SJSA1 (cell line): ENCODE data around the gene PRIMA1. TPM values are rescaled to one million over a fixed set of nuclear protein-coding genes. Genes with fewer than 3 reads are reported as not detected.

Experiments used
- DNase-seq, 2 experiments: peaks; one replicate each; pipeline ENCODE4 v3.0.0-alpha.2; 2015 to 2020; ENCODE audit warnings: low spot score in 2 of 2, low read depth in 1 of 2
- H3K27ac ChIP-seq: fragments of 250-450 bp; sonication (Bioruptor Pico); 2 replicates; pipeline ENCODE4 v1.5.1; 2020; ENCODE audit warnings: mild to moderate bottlenecking, moderate library complexity
- H3K27me3 ChIP-seq: fragments of 250-450 bp; sonication (Bioruptor Pico); replicated peaks from 2 replicates; pipeline ENCODE4 v1.5.1; 2020; ENCODE audit warnings: mild to moderate bottlenecking, moderate library complexity
- H3K36me3 ChIP-seq: fragments of 250-450 bp; sonication (Bioruptor Pico); 2 replicates; pipeline ENCODE4 v1.5.1; 2020; ENCODE audit warnings: mild to moderate bottlenecking
- H3K4me1 ChIP-seq: fragments of 250-450 bp; sonication (Bioruptor Pico); replicated peaks from 2 replicates; pipeline ENCODE4 v1.6.1; 2021; ENCODE audit warnings: mild to moderate bottlenecking
- H3K4me3 ChIP-seq: fragments of 250-450 bp; sonication (Bioruptor Pico); 2 replicates; pipeline ENCODE4 v1.5.1; 2020; ENCODE audit warnings: mild to moderate bottlenecking
- H3K9me3 ChIP-seq: fragments of 250-450 bp; sonication (Bioruptor Pico); replicated peaks from 2 replicates; pipeline ENCODE4 v1.5.1; 2020; ENCODE audit warnings: mild to moderate bottlenecking
- total RNA-seq: library from RNA; depleted of rRNA; stranded (reverse); fragments of >200 nt; shearing (Covaris generic); gene quantifications from 2 replicates; pipeline ENCODE4 v1.2.3, GENCODE V29; 2014

The PRIMA1 gene
- total RNA-seq, 1 experiment from 2014 or later: not detected

DNA sequence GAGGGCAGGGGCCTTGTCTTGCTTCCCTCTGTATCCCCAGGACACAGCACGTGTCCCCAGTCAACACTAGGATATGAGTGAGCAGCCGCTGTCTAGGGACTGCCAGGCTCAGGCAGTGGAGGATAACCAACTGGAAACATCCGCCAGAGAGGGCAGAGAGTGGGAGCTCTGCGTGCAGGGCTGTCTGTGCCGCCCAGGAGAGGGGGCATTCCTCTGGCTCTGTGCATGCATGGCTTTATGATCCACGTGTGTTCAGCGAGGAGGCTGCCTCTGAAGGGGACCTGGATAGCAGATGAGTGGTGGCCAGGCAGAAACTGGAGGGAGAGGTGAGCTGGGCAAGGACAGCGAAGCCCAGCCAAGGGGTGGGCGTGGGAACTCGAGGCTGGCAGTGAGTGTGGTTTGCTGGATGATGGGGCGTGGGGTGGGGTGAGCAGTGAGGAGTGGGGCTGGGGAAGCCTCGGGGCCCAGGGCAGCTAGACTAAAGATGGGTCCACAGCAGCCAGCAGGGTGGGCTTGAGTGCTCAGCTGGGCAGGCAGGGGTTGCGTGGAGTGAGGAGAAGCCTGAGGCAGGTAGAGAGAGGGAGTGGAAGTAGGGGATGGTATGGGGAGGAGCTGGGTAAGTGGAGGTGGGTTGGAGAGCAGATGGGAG is 72.9 kb downstream of the PRIMA1 start:
- Histone ChIP-seq H3K4me3 (no peak overlapping the region), H3K36me3 (no peaks in the 10 kb centered on the region), H3K27ac (no peak overlapping the region), H3K4me1 (no peaks in the 10 kb centered on the region), H3K9me3 (no peaks in the 10 kb centered on the region), H3K27me3 (no peaks in the 10 kb centered on the region)
- no peak for DNase-seq

DNA sequence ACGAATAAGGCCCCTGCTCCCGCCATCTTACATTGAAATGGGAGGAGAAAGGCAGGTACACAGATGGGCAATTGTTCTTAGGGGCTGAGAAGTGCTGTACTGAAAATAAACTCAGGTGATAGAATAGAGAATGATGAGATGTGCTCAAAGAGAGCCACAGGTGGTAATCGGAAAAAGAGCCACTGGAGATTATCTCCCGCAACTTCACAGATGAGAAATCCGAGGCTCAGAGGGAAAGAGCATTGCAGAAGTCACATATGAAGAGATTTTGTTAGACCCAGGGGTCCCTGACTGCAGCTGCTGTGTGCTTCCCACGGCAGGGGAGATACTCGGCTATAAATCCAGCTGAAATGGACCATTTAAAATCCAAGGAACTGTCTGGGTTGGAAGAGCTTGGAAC is 73.7 kb downstream of the PRIMA1 start:
- H3K4me1 ChIP-seq: no peaks in the 10 kb centered on the region
- no peak for DNase-seq

GRCh38 chr14:93713726-93714405 is 74.4 kb downstream of the PRIMA1 start:
- no peak overlapping the region for H3K27ac ChIP-seq
- H3K9me3 ChIP-seq: no peaks in the 10 kb centered on the region
- H3K4me3 ChIP-seq: no peak overlapping the region
- no peaks in the 10 kb centered on the region for H3K4me1 ChIP-seq
- no peaks in the 10 kb centered on the region for H3K27me3 ChIP-seq
- peak in 1 of 2 experiments; percentile 31 for DNase-seq
- no peaks in the 10 kb centered on the region for H3K36me3 ChIP-seq

More for the DNA sequence above, 73.7 kb downstream of the PRIMA1 start:
- H3K36me3 ChIP-seq: no peaks in the 10 kb centered on the region
- H3K4me3 ChIP-seq: no peak overlapping the region
- no peaks in the 10 kb centered on the region for H3K9me3 ChIP-seq
- no peaks in the 10 kb centered on the region for H3K27me3 ChIP-seq
- H3K27ac ChIP-seq: no peak overlapping the region

GRCh38 chr14:93712838-93713724 is 75.2 kb downstream of the PRIMA1 start:
- Histone ChIP-seq H3K4me3 (no peak overlapping the region), H3K9me3 (no peaks in the 10 kb centered on the region), H3K27ac (no peak overlapping the region), H3K4me1 (no peaks in the 10 kb centered on the region), H3K36me3 (no peaks in the 10 kb centered on the region), H3K27me3 (no peaks in the 10 kb centered on the region)
- peak in 1 of 2 experiments; percentile 18 for DNase-seq

DNA sequence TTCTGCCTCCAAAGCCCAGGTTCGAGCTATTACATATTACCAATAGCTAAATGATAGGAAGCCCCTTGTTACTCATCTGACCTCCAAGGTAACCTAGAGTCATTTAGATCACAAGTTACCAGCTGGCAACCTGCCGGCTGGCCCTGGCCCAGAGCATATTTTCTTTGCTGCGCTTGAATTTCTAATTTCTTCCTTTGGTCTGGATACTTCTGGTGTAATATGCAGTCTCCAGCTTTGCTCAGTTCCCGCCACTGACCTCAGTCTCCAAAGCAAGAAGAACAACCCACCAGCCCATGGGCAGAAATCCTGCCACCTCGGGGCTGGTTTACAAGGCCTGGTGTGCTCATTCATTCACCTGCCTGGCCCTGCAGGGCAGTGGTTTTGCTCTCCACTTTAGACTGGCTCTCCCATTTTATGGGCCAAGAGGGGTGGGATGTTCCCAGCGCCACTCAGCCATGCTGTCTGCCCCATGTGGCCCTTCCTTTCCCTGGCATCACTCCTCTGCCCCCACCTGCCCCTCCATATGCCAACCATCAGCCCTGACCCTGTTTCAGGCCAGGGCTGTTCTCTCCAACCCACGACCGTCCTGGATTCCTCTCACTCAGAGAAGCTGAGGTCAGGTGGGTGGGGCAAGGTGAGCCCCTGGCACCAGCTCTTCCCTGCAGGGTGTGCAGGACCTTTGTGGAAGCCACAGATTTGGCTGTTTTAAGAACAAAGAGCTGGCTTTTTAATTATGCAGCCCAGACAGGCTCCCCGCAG is 76.0 kb downstream of the PRIMA1 start:
- no peaks in the 10 kb centered on the region for H3K36me3 ChIP-seq
- no peaks in the 10 kb centered on the region for H3K9me3 ChIP-seq
- DNase-seq: peak in 1 of 2 experiments; percentile 18
- H3K27me3 ChIP-seq: peaks cover 6% of the 10 kb centered on the region
- H3K4me1 ChIP-seq: no peaks in the 10 kb centered on the region
- H3K4me3 ChIP-seq: no peak overlapping the region
- H3K27ac ChIP-seq: no peak overlapping the region

GRCh38 chr14:93709249-93709648 is 79.0 kb downstream of the PRIMA1 start:
- no peaks in the 10 kb centered on the region for H3K4me1 ChIP-seq
- H3K4me3 ChIP-seq: no peak overlapping the region
- no peak overlapping the region for H3K27ac ChIP-seq
- peaks cover 18% of the 10 kb centered on the region for H3K27me3 ChIP-seq
- no peak for DNase-seq
- H3K9me3 ChIP-seq: no peaks in the 10 kb centered on the region
- H3K36me3 ChIP-seq: no peaks in the 10 kb centered on the region

DNA sequence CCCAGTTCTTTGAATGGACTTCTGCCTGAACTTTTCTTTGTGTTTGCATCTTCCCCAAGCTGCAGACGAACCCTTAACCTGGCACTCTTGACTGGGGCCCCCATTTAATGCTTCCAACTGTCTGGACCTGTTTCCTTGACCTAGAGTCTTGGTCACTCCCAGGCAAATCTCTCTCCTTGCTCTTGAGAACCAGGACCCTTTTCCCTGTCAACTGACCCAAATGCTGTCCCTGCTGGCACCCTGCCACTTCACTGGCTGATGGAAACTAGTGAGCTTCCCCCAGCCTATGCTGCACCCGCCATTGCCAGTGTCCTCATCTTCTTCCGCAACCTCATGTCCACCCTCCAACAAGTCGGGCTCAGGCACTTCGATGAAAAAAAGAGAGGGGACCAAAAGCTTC is 79.5 kb downstream of the PRIMA1 start:
- Histone ChIP-seq H3K27ac (no peak overlapping the region), H3K27me3 (peaks cover 18% of the 10 kb centered on the region), H3K4me1 (no peaks in the 10 kb centered on the region), H3K4me3 (no peak overlapping the region), H3K36me3 (no peaks in the 10 kb centered on the region), H3K9me3 (no peaks in the 10 kb centered on the region)
- no peak for DNase-seq

DNA sequence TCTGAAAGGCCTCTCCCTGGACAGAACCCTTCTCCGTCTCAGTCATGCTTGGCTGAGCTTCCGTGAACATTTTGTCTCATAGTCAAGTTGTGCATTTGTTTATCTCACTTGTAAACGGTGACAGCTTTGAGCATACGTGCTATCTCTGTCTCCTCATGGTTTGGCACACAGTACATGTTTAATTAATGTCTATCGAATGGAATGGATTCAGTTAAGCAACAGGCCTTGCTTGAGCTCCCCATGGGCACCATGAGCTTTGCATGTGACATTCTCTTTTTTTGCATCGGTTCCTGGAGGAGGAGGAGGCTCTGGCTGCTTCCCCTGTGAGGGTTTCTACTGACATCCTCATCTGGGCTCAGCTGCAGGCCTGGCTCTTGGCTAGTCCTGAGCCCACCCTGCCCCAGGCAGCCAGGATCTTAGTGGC is 80.0 kb downstream of the PRIMA1 start:
- H3K4me1 ChIP-seq: no peaks in the 10 kb centered on the region
- H3K27me3 ChIP-seq: peaks cover 18% of the 10 kb centered on the region
- no peak overlapping the region for H3K27ac ChIP-seq
- no peaks in the 10 kb centered on the region for H3K36me3 ChIP-seq
- H3K9me3 ChIP-seq: no peaks in the 10 kb centered on the region
- no peak for DNase-seq
- no peak overlapping the region for H3K4me3 ChIP-seq

DNA sequence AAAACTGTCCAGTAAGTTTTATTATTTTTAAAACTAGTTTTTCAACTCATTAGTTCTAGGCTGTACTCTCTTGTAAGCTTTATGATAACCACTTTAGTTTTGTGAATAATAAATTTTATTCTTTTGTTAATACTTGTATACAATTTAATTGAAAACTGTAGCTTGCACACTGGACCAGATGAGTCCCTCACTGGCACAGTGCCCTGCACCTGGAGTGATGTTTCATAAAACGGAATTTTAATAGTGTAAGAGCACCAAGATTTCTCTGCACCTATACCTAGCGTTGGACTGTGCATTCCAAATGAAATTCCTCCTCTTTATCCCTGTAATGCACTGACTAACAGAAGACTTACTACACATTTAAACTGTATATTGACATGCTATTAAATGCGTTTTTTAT is 80.8 kb downstream of the PRIMA1 start:
- Histone ChIP-seq H3K4me3 (no peak overlapping the region), H3K4me1 (no peaks in the 10 kb centered on the region), H3K9me3 (no peaks in the 10 kb centered on the region), H3K36me3 (no peaks in the 10 kb centered on the region), H3K27ac (no peak overlapping the region), H3K27me3 (peaks cover 18% of the 10 kb centered on the region)
- no peak for DNase-seq

- Histone ChIP-seq H3K4me3 (no peak overlapping the region), H3K4me1 (no peaks in the 10 kb centered on the region), H3K27me3 (peaks cover 18% of the 10 kb centered on the region), H3K27ac (no peak overlapping the region), H3K36me3 (no peaks in the 10 kb centered on the region), H3K9me3 (no peaks in the 10 kb centered on the region)
- DNase-seq: no peak
These were observed 81.8 kb downstream of the PRIMA1 start for GRCh38 chr14:93706360-93706955.

GRCh38 chr14:93705513-93706156 is 82.7 kb downstream of the PRIMA1 start:
- Histone ChIP-seq H3K4me3 (no peak overlapping the region), H3K4me1 (no peaks in the 10 kb centered on the region), H3K9me3 (no peaks in the 10 kb centered on the region), H3K36me3 (no peaks in the 10 kb centered on the region), H3K27ac (no peak overlapping the region), H3K27me3 (peaks cover 18% of the 10 kb centered on the region)
- DNase-seq: no peak

DNA sequence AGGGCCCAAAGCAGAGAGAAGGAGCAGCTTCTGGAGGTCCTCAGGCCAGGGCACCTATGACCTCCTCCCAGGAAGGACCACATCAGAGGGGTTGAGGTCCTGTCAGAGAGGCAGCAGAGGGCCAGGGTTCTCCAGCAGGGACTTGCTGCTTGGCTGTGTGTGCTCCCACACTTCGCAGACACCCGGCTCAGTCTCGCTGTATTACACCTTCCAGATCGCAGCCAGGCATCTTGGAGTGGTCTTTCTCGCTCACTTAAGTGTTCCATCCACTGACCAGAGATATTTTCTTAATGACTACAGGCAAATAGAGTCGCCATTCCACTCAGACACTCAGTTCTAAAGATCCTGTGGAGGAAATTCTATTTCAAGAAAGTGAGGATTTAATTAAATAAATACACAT is 84.3 kb downstream of the PRIMA1 start:
- Histone ChIP-seq H3K4me1 (no peaks in the 10 kb centered on the region), H3K27ac (no peak overlapping the region), H3K27me3 (peaks cover 18% of the 10 kb centered on the region), H3K9me3 (no peaks in the 10 kb centered on the region), H3K36me3 (no peaks in the 10 kb centered on the region), H3K4me3 (no peak overlapping the region)
- no peak for DNase-seq

GRCh38 chr14:93702946-93703345 is 85.3 kb downstream of the PRIMA1 start:
- H3K4me1 ChIP-seq: no peaks in the 10 kb centered on the region
- DNase-seq: no peak
- no peaks in the 10 kb centered on the region for H3K36me3 ChIP-seq
- no peak overlapping the region for H3K4me3 ChIP-seq
- H3K27ac ChIP-seq: no peak overlapping the region
- peaks cover 18% of the 10 kb centered on the region for H3K27me3 ChIP-seq
- no peaks in the 10 kb centered on the region for H3K9me3 ChIP-seq
